Thymus (tissue), 11 donors: Measurements from ENCODE around the gene ITM2B. TPM values are rescaled to one million over a fixed set of nuclear protein-coding genes. Genes with fewer than 3 reads are reported as not detected.

Experiments
- DNase-seq, 9 donors: peaks; one replicate each; pipeline ENCODE4 v3.0.0-alpha.2; 2013; ENCODE audit warnings: low spot score in 9 of 9, low read depth in 6 of 9, missing footprints in 1 of 9
- H3K27ac ChIP-seq, 2 donors: one replicate each; pipeline ENCODE4 v1.5.1; 2013; ENCODE audit warnings: control low read depth in 1 of 2, low read depth in 1 of 2, low read length in 1 of 2, mild to moderate bottlenecking in 1 of 2, moderate library complexity in 1 of 2
- H3K27me3 ChIP-seq, 2 donors: one replicate each; pipeline ENCODE4 v1.5.1; 2013; ENCODE audit warnings: low read length in 1 of 2; ENCODE audit not compliant: control insufficient read depth in 2 of 2, insufficient read depth in 1 of 2
- H3K36me3 ChIP-seq, 2 donors: one replicate each; pipeline ENCODE4 v1.5.1; 2013; ENCODE audit warnings: low read length in 1 of 2, mild to moderate bottlenecking in 1 of 2, moderate library complexity in 1 of 2; ENCODE audit not compliant: control insufficient read depth in 2 of 2, insufficient read depth in 2 of 2
- H3K4me1 ChIP-seq, 2 donors: one replicate each; pipeline ENCODE4 v1.5.1; 2013; ENCODE audit warnings: low read length in 2 of 2; ENCODE audit not compliant: control insufficient read depth in 2 of 2, insufficient read depth in 2 of 2
- H3K4me3 ChIP-seq, 2 donors: one replicate each; pipeline ENCODE4 v1.5.1; 2013; ENCODE audit warnings: low read length in 2 of 2, control low read depth in 1 of 2, mild to moderate bottlenecking in 1 of 2
- H3K9me3 ChIP-seq, 2 donors: one replicate each; pipeline ENCODE4 v1.5.1; 2013; ENCODE audit warnings: low read length in 1 of 2, mild to moderate bottlenecking in 1 of 2; ENCODE audit not compliant: control insufficient read depth in 2 of 2, insufficient read depth in 1 of 2
- WGBS: extraction: QIAGEN DNeasy Blood & Tissue Kit; methylation state at CpG from one replicate; pipeline ENCODE4 v1.1.7; 2013; 5-methylcytosine and 5-hydroxymethylcytosine counted together
- polyA plus RNA-seq: library from polyadenylated mRNA; stranded (reverse); fragments of 200-250 nt; gene quantifications from one replicate; pipeline ENCODE4 v1.2.3, GENCODE V29; 2013
- total RNA-seq: library from RNA; stranded (reverse); fragments of 120-200 nt; gene quantifications from one replicate; pipeline ENCODE4 v1.2.4, GENCODE V29; 2013
- donor health status: healthy.

ITM2B gene
- total and polyA plus RNA-seq, 2 donors, result 240 to 720 TPM

- no peaks in the 10 kb centered on the region for H3K4me1 ChIP-seq
Observed at GRCh38 chr13:48281556-48281955, 48.5 kb downstream of the ITM2B start.

DNA sequence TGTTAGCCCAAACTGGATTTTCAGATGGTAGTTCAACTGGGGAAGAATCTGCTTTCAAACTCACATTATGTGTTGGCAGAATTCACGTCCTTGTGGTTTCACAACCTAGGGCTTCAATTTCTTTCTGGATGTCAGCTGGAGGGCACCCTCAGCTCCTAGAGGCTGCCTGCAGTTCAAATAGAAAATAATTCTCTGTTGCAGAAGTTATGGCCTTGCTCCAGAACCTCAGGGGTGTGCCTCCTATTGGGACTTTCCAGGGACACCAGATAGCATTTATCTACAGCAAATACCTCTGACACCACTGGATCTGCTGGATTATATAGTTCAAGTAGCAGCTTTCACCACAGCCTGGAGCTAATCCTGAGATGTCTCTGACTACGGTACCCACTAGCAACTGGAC lies 58.7 kb downstream of the ITM2B start:
- H3K36me3 ChIP-seq, result no peaks in the 10 kb centered on the region
- 72% methylated on average over 2 of the region's 2 CpGs for WGBS

More at GRCh38 chr13:48281556-48281955, 48.5 kb downstream of the ITM2B start:
- Histone ChIP-seq H3K36me3 (no peaks in the 10 kb centered on the region), H3K9me3 (no peaks in the 10 kb centered on the region), H3K27ac (no peak overlapping the region), H3K4me3 (no peak overlapping the region), H3K27me3 (no peaks in the 10 kb centered on the region)
- 98% methylated on average over 1 of the region's 1 CpG for WGBS
- DNase-seq, result no peak

GRCh38 chr13:48292650-48293049 lies 59.6 kb downstream of the ITM2B start:
- DNase-seq, result no peak
- no peak overlapping the region for H3K27ac ChIP-seq

More for the DNA sequence above, 58.7 kb downstream of the ITM2B start:
- Histone ChIP-seq H3K4me3 (no peak overlapping the region), H3K27me3 (no peaks in the 10 kb centered on the region), H3K4me1 (peaks cover 6 to 18% of the 10 kb centered on the region in 2 donors), H3K27ac (no peak overlapping the region), H3K9me3 (no peaks in the 10 kb centered on the region)
- peak in 1 of 9 donors; percentile 28 for DNase-seq

GRCh38 chr13:48294653-48295052 lies 61.6 kb downstream of the ITM2B start:
- Histone ChIP-seq H3K4me1 (peaks cover 14 to 30% of the 10 kb centered on the region in 2 donors), H3K27ac (no peak overlapping the region), H3K9me3 (no peaks in the 10 kb centered on the region), H3K36me3 (no peaks in the 10 kb centered on the region), H3K4me3 (no peak overlapping the region), H3K27me3 (no peaks in the 10 kb centered on the region)
- no peak for DNase-seq
- over 99% methylated on average over 2 of the region's 2 CpGs for WGBS

More at GRCh38 chr13:48292650-48293049, 59.6 kb downstream of the ITM2B start:
- WGBS, result 98% methylated on average over 4 of the region's 4 CpGs
- Histone ChIP-seq H3K4me3 (no peak overlapping the region), H3K36me3 (no peaks in the 10 kb centered on the region), H3K4me1 (peaks cover 14 to 27% of the 10 kb centered on the region in 2 donors), H3K9me3 (no peaks in the 10 kb centered on the region), H3K27me3 (no peaks in the 10 kb centered on the region)

GRCh38 chr13:48295271-48295670 lies 62.3 kb downstream of the ITM2B start:
- peaks cover 14 to 30% of the 10 kb centered on the region in 2 donors for H3K4me1 ChIP-seq
- 98% methylated on average over 1 of the region's 1 CpG for WGBS
- H3K9me3 ChIP-seq, result no peaks in the 10 kb centered on the region
- DNase-seq, result no peak
- H3K36me3 ChIP-seq, result no peaks in the 10 kb centered on the region
- H3K27ac ChIP-seq, result no peak overlapping the region
- H3K4me3 ChIP-seq, result no peak overlapping the region
- no peaks in the 10 kb centered on the region for H3K27me3 ChIP-seq

DNA sequence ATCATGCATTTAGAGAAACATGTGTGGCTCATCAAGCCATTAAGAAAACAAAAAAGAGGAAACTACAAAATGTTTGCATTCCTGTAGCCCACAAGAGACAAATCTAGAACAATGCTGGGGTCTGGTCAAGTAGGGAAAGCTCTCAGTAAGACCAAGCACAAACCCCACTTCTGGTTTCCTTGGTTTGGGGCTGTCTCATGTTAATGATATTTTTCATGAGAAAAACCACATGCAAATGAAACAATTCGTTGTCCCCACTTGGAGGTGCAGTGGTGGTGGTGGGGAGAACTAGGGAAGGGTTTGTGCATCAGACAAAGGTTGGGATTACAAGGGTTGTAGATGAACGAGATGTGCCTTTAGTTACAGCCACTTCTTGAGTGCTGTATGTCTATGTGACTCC lies 63.5 kb downstream of the ITM2B start:
- Histone ChIP-seq H3K4me3 (no peak overlapping the region), H3K27ac (peak overlapping the region in 1 of 2 donors; percentile 83), H3K36me3 (no peaks in the 10 kb centered on the region), H3K27me3 (no peaks in the 10 kb centered on the region), H3K9me3 (no peaks in the 10 kb centered on the region), H3K4me1 (peaks cover 14 to 30% of the 10 kb centered on the region in 2 donors)
- 40% methylated on average over 2 of the region's 2 CpGs for WGBS
- no peak for DNase-seq

GRCh38 chr13:48297131-48297786 lies 64.3 kb downstream of the ITM2B start:
- WGBS, result 25% methylated on average over 4 of the region's 4 CpGs
- Histone ChIP-seq H3K27ac (peak overlapping the region; percentile 61 to 83), H3K4me1 (peaks cover 14 to 26% of the 10 kb centered on the region in 2 donors), H3K36me3 (no peaks in the 10 kb centered on the region), H3K9me3 (no peaks in the 10 kb centered on the region), H3K4me3 (no peak overlapping the region), H3K27me3 (no peaks in the 10 kb centered on the region)
- DNase-seq, result peak in 1 of 9 donors; percentile 59

GRCh38 chr13:48299591-48299990 lies 66.6 kb downstream of the ITM2B start:
- H3K27me3 ChIP-seq, result no peaks in the 10 kb centered on the region
- H3K9me3 ChIP-seq, result no peaks in the 10 kb centered on the region
- H3K27ac ChIP-seq, result no peak overlapping the region
- peaks cover 17 to 31% of the 10 kb centered on the region in 2 donors for H3K4me1 ChIP-seq
- no peak for DNase-seq
- over 99% methylated on average over 2 of the region's 2 CpGs for WGBS
- H3K4me3 ChIP-seq, result no peak overlapping the region
- no peaks in the 10 kb centered on the region for H3K36me3 ChIP-seq

DNA sequence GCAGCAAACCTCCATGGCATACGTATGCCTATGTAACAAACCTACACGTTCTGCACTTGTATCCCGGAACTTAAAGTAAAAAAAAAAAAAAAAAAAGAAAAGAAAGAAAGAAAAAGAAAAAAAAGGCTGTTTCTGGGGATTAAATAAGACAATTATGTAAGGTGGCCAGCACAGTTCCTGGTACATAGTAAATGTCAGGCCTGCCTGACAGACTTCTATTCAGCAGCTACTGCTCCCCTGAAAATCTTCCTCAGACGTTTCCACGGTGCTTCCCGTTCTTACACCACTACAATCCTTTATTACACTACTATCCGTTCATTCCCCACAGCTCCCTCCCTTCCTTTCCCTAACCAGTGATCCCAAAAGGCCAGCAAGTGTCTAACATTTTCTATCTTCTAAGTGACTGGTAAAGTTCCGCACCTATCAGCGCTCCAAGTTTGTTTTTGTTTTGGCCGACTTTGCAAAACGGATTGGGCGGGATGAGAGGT lies 69.9 kb downstream of the ITM2B start:
- no peaks in the 10 kb centered on the region for H3K9me3 ChIP-seq
- H3K36me3 ChIP-seq, result peaks cover 0 to 6% of the 10 kb centered on the region in 2 donors
- peak overlapping the region; percentile 96 to 98 for H3K27ac ChIP-seq
- DNase-seq, result peak in 3 of 9 donors; percentile 42 to 81 (median 56)
- WGBS, result 23% methylated on average over 12 of the region's 12 CpGs
- no peaks in the 10 kb centered on the region for H3K27me3 ChIP-seq
- peaks cover 16 to 17% of the 10 kb centered on the region in 2 donors for H3K4me1 ChIP-seq
- peak overlapping the region; percentile 77 to 94 for H3K4me3 ChIP-seq
